Astrocyte (in vitro differentiated cells and primary cell): ENCODE results near the gene DLL4.

Source experiments
- EZH2 ChIP-seq: IDR thresholded peaks from 2 replicates; pipeline ENCODE4 v1.6.1; 2012; ENCODE audit warnings: mild to moderate bottlenecking, low read length, inconsistent platforms; ENCODE audit not compliant: insufficient read depth
- TF ChIP-seq, protein P1 (sequence below): IDR thresholded peaks from 2 replicates; pipeline ENCODE4 v1.5.1; 2011; ENCODE audit warnings: low read depth, mild to moderate bottlenecking, inconsistent platforms, low read length, moderate library complexity; ENCODE audit not compliant: insufficient read depth

DNA sequence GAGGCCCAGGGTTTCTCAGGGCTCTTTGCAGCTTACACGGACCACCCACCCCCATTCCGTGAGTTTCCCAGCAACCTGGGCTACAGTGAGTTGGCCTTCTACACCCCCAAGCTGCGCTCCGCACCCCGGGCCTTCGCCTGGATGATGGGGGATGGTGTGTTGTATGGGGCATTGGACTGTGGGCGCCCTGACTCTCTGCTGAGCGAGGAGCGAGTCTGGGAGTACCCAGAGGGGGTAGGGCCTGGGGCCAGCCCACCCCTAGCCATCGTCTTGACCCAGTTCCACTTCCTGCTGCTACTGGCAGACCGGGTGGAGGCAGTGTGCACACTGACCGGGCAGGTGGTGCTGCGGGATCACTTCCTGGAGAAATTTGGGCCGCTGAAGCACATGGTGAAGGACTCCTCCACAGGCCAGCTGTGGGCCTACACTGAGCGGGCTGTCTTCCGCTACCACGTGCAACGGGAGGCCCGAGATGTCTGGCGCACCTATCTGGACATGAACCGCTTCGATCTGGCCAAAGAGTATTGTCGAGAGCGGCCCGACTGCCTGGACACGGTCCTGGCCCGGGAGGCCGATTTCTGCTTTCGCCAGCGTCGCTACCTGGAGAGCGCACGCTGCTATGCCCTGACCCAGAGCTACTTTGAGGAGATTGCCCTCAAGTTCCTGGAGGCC is 29.5 kb upstream of the DLL4 start:
- TF ChIP-seq, protein P1, sequence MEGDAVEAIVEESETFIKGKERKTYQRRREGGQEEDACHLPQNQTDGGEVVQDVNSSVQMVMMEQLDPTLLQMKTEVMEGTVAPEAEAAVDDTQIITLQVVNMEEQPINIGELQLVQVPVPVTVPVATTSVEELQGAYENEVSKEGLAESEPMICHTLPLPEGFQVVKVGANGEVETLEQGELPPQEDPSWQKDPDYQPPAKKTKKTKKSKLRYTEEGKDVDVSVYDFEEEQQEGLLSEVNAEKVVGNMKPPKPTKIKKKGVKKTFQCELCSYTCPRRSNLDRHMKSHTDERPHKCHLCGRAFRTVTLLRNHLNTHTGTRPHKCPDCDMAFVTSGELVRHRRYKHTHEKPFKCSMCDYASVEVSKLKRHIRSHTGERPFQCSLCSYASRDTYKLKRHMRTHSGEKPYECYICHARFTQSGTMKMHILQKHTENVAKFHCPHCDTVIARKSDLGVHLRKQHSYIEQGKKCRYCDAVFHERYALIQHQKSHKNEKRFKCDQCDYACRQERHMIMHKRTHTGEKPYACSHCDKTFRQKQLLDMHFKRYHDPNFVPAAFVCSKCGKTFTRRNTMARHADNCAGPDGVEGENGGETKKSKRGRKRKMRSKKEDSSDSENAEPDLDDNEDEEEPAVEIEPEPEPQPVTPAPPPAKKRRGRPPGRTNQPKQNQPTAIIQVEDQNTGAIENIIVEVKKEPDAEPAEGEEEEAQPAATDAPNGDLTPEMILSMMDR: no peak
- no peak for TF ChIP-seq EZH2
